ENCODE measurements around the gene AARS2.

Gene AARS2

DNA sequence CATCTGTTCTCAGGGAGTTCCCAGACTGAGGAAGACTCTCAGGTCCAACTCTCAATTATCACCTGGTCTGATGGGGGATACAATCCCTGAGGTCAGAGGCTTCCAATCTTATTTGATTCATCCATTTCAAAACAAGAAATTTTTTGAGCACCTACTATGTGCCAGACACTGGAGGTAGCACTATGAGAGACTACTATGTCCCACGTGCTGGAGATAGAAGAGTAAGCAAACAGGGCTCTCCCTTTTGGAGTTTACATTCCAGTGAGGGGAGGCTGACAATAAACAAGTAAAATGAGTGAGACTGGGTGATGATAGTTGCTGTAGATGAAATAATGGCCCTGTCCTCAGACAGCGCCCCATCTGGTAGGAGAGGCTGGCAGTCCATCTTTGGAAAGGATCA, 26.4 kb downstream of the AARS2 start:
- H3K27me3 Mint-ChIP-seq (ENCODE audit: low read depth), result peaks cover 79% of the 10 kb centered on the region
- H3K4me1 Mint-ChIP-seq, result no peaks in the 10 kb centered on the region
- H3K27ac Mint-ChIP-seq, result no peak overlapping the region

DNA sequence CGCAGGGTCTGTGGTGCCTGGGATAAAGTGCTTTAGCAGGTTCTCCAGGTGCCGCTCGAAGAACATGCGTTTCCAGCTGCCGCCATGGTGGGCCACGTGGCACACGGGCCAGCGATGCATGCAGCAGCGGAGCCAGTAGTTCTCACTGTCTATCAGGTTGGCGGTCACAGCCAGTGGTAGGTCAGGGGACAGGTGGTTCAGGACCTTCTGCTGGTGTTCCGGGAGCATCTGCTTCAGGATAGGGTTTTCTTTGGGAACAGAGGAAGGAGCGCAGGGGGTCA, 26.9 kb downstream of the AARS2 start:
- H3K4me1 Mint-ChIP-seq, result no peaks in the 10 kb centered on the region
- H3K9me3 Mint-ChIP-seq, result no peaks in the 10 kb centered on the region
- no peak overlapping the region for H3K4me3 Mint-ChIP-seq
- no peak overlapping the region for H3K27ac Mint-ChIP-seq
- no peaks in the 10 kb centered on the region for H3K36me3 Mint-ChIP-seq (ENCODE audit: low read depth)
- peaks cover 73% of the 10 kb centered on the region for H3K27me3 Mint-ChIP-seq (ENCODE audit: low read depth)
- TF ChIP-seq, protein P1, sequence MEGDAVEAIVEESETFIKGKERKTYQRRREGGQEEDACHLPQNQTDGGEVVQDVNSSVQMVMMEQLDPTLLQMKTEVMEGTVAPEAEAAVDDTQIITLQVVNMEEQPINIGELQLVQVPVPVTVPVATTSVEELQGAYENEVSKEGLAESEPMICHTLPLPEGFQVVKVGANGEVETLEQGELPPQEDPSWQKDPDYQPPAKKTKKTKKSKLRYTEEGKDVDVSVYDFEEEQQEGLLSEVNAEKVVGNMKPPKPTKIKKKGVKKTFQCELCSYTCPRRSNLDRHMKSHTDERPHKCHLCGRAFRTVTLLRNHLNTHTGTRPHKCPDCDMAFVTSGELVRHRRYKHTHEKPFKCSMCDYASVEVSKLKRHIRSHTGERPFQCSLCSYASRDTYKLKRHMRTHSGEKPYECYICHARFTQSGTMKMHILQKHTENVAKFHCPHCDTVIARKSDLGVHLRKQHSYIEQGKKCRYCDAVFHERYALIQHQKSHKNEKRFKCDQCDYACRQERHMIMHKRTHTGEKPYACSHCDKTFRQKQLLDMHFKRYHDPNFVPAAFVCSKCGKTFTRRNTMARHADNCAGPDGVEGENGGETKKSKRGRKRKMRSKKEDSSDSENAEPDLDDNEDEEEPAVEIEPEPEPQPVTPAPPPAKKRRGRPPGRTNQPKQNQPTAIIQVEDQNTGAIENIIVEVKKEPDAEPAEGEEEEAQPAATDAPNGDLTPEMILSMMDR (IDR thresholded peaks at IDR 0.05; ENCODE audit: unreplicated experiment in 3 of 3), result no peak

More for the DNA sequence above, 26.4 kb downstream of the AARS2 start:
- no peaks in the 10 kb centered on the region for H3K9me3 Mint-ChIP-seq
- H3K36me3 Mint-ChIP-seq (ENCODE audit: low read depth), result no peaks in the 10 kb centered on the region
- no peak overlapping the region for H3K4me3 Mint-ChIP-seq
- TF ChIP-seq, protein P1 (IDR thresholded peaks at IDR 0.05; ENCODE audit: unreplicated experiment in 3 of 3), result no peak

DNA sequence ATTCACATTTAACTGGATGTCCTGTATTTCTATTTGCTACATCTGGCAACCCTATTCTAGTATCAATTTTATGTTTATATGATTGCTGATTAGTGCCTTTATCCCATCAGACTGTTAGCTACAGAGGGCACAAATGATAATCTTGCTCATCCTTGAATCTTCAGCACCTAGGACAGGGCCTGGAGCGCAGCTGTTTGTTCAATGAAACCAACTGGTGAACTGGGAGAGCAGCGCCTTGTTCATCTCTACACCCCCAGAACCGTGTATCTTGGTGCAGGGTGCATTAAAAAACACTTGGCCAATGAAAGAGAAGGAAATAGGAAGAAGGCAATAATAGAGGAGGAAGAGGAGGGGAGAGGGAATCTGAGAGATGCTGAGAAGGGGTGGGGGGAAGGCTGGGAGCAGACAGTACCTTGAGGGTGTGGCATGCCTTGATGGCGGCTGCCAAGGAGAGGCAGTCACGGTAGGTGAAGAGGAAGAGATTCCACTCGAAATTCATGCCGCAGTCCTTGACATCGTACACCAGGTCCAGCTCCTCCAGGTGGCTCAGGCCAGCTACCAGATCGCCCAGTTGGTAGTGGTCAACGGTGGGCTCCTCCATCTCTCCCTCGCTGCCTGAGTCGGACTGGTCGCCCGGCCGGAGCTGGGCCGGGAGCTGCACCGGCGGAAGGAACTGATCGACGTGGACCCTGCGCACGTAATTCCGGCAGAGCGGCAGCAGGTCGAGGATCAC, 27.4 kb downstream of the AARS2 start:
- Mint-ChIP-seq H3K27ac (no peak overlapping the region), H3K27me3 (ENCODE audit: low read depth) (peaks cover 70% of the 10 kb centered on the region), H3K4me1 (no peaks in the 10 kb centered on the region), H3K36me3 (ENCODE audit: low read depth) (no peaks in the 10 kb centered on the region), H3K4me3 (no peak overlapping the region), H3K9me3 (no peaks in the 10 kb centered on the region)
- TF ChIP-seq, protein P1 (IDR thresholded peaks at IDR 0.05; ENCODE audit: unreplicated experiment in 3 of 3), result no peak

DNA sequence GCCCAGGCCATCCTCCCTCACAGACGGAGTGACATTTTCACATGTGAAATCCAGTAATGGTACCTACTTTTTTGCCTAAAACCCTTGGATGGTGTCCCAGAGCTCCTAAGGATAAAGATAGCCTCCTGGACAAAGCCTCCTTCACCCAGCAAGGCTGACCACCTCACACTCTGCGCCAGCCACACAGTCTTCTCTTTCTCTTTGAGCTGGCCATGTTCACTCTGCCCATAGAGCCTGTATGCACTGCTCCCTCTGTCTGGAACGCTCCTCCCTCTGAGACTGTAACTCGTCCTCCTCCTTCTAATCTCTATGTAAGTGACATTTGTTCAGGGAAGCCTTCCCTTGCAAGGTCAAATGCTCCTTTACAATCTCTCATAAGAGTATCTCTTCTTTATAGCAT, 28.3 kb downstream of the AARS2 start:
- peaks cover 73% of the 10 kb centered on the region for H3K27me3 Mint-ChIP-seq (ENCODE audit: low read depth)
- no peak overlapping the region for H3K4me3 Mint-ChIP-seq
- TF ChIP-seq, protein P1 (IDR thresholded peaks at IDR 0.05; ENCODE audit: unreplicated experiment in 3 of 3), result no peak
- H3K27ac Mint-ChIP-seq, result no peak overlapping the region
- H3K9me3 Mint-ChIP-seq, result no peaks in the 10 kb centered on the region
- no peaks in the 10 kb centered on the region for H3K36me3 Mint-ChIP-seq (ENCODE audit: low read depth)
- H3K4me1 Mint-ChIP-seq, result no peaks in the 10 kb centered on the region

DNA sequence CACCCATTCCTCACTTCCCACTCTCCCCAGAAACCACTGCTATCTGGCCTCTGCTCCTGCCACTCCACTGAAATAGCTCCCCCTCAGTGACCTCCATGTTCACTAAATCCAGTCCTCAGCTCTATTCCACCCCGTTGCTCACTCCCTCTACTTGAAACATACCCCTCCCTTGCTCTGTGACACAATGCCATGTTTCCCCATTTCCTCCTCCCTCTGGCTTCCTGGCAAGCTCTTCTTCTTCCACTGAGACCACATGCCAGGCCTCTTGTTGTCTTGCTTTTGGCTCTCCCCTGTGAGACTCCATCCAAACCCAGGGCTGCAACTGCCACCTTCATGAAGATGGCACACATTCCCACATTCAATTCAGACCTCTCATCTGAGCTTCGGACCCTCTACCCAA, 29.0 kb downstream of the AARS2 start:
- no peak overlapping the region for H3K27ac Mint-ChIP-seq
- H3K4me3 Mint-ChIP-seq, result no peak overlapping the region
- TF ChIP-seq, protein P1 (IDR thresholded peaks at IDR 0.05; ENCODE audit: unreplicated experiment in 3 of 3), result no peak
- H3K9me3 Mint-ChIP-seq, result no peaks in the 10 kb centered on the region
- H3K27me3 Mint-ChIP-seq (ENCODE audit: low read depth), result peaks cover 73% of the 10 kb centered on the region
- H3K4me1 Mint-ChIP-seq, result no peaks in the 10 kb centered on the region
- no peaks in the 10 kb centered on the region for H3K36me3 Mint-ChIP-seq (ENCODE audit: low read depth)
